HepG2 (cell line): Measurements from ENCODE around the gene YIPF4. TPM values are rescaled to one million over a fixed set of nuclear protein-coding genes. Genes with fewer than 3 reads are reported as not detected.
A peak's percentile ranks its signal among the peaks of the same experiment; 100 is the strongest.

ENCODE experiments used
- ADNP ChIP-seq: sonication (generic); formaldehyde crosslinking; IDR thresholded peaks from 2 replicates; pipeline ENCODE4 v1.4.0; 2020; ENCODE audit warnings: missing genetic modification reagents
- DMAP1 ChIP-seq: IDR thresholded peaks from 2 replicates; pipeline ENCODE4 v1.6.1; 2016
- ELF1 ChIP-seq: sonication (generic); formaldehyde crosslinking; IDR thresholded peaks from 2 replicates; pipeline ENCODE4 v1.4.0; 2020; ENCODE audit warnings: missing genetic modification reagents
- JUNB ChIP-seq: sonication (generic); formaldehyde crosslinking; IDR thresholded peaks from 2 replicates; pipeline ENCODE4 v1.8.0; 2022; ENCODE audit warnings: missing genetic modification reagents, mild to moderate bottlenecking, borderline replicate concordance
- MED13 ChIP-seq: sonication (generic); formaldehyde crosslinking; IDR thresholded peaks from 2 replicates; pipeline ENCODE4 v1.5.0; 2020; ENCODE audit warnings: missing genetic modification reagents
- MEF2D ChIP-seq: sonication (generic); formaldehyde crosslinking; IDR thresholded peaks from 2 replicates; pipeline ENCODE4 v1.5.1; 2020; ENCODE audit warnings: mild to moderate bottlenecking, missing genetic modification reagents
- MTF1 ChIP-seq: sonication (generic); formaldehyde crosslinking; IDR thresholded peaks from 2 replicates; pipeline ENCODE4 v1.5.0; 2020; ENCODE audit warnings: missing genetic modification reagents
- SCMH1 ChIP-seq: sonication (generic); formaldehyde crosslinking; IDR thresholded peaks from 2 replicates; pipeline ENCODE4 v1.9.0; 2021; ENCODE audit warnings: missing genetic modification reagents, mild to moderate bottlenecking, borderline replicate concordance
- ZBTB8A ChIP-seq: sonication (generic); formaldehyde crosslinking; IDR thresholded peaks from 2 replicates; pipeline ENCODE4 v1.4.0; 2020; ENCODE audit warnings: mild to moderate bottlenecking, low read depth, missing genetic modification reagents, borderline replicate concordance
- ZNF772 ChIP-seq: sonication (generic); formaldehyde crosslinking; IDR thresholded peaks from 2 replicates; pipeline ENCODE4 v1.5.0; 2020; ENCODE audit warnings: mild to moderate bottlenecking, missing genetic modification reagents
- polyA plus RNA-seq, 8 experiments: library from polyadenylated mRNA; depleted of rRNA in 3 of 8; stranded (reverse) in 7 of 8; unstranded in 1 of 8; fragments of >200 nt; fragmentation: Illumina TruSeq in 4 of 8; extraction: Trizol in 4 of 8; gene quantifications; 2 replicates each; pipeline versions ENCODE4 v1.2.1 to v1.2.3, GENCODE V29; 2011 to 2016; ENCODE audit warnings: low read depth in 4 of 8, missing spikeins in 1 of 8, mixed read lengths in 1 of 8; ENCODE audit not compliant: insufficient read depth in 1 of 8
- total RNA-seq, 5 experiments: library from RNA; depleted of rRNA; stranded (reverse); fragments of >200 nt; fragmentation: Illumina TruSeq; extraction: Trizol; gene quantifications; 2 replicates each; pipeline ENCODE4 v1.2.3, GENCODE V29; 2016; ENCODE audit warnings: low read depth in 1 of 5
- TF ChIP-seq, protein P1 (sequence below), 2 experiments: fragments of 450-650 bp in 1 of 2; sonication (generic) in 1 of 2; formaldehyde crosslinking in 1 of 2; IDR thresholded peaks; 2 replicates each; pipeline versions ENCODE4 v1.6.1 to v1.8.0; 2016 to 2022; ENCODE audit warnings: antibody characterized with exemption in 1 of 2, mild to moderate bottlenecking in 1 of 2, missing genetic modification reagents in 1 of 2
- TF ChIP-seq, protein P2 (sequence below): sonication (generic); formaldehyde crosslinking; IDR thresholded peaks from 2 replicates; pipeline ENCODE4 v1.4.0; 2020; ENCODE audit warnings: mild to moderate bottlenecking, missing genetic modification reagents, borderline replicate concordance
- TF ChIP-seq, protein P3 (sequence below): sonication (generic); formaldehyde crosslinking; IDR thresholded peaks from 2 replicates; pipeline ENCODE4 v1.4.0; 2020; ENCODE audit warnings: missing genetic modification reagents

The YIPF4 gene
- total and polyA plus RNA-seq, 2 of the 13 experiments (the other 11 are each of a cell fraction or from before 2014, with no cell fraction given), result 19.0 to 43.9 TPM

DNA sequence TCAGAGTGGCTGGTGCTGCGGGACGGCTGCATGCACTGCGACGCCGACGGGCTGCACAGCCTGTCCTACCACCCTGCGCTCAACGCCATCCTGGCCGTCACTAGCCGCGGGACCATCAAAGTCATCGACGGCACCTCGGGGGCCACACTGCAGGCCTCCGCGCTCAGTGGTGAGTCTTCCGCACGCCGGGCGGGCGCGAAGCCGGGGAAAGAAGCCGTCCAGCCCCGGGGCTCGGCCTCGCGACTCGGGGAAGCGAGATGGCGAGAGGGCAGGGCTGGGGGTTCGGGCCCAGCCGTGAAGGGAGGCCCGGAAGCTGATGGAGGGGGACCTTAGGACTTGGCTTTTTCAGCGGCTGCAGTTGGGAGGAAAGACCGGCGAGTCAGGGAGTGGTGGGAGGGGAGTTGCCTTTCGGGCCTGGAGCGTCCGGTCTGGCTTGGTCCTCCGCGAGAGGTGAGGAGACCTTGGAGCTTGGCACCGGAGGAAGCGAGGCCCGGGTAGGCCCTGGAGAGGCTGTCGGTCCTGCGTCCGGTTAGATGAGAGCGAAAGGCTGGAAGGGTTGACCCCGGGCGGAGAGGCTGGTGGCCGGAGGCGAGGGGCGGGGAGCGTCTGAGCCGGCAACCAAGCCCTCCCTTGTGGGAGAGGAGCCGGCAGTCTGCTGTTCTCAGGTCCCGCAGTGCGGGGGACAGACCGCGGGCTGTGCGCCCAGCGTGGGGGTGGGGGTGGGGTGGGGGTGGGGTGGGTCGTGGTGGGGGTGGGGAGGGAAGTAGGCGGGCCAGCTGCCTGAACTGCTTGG lies 79.8 kb downstream of the YIPF4 start (continued):
- TF ChIP-seq, protein P1, sequence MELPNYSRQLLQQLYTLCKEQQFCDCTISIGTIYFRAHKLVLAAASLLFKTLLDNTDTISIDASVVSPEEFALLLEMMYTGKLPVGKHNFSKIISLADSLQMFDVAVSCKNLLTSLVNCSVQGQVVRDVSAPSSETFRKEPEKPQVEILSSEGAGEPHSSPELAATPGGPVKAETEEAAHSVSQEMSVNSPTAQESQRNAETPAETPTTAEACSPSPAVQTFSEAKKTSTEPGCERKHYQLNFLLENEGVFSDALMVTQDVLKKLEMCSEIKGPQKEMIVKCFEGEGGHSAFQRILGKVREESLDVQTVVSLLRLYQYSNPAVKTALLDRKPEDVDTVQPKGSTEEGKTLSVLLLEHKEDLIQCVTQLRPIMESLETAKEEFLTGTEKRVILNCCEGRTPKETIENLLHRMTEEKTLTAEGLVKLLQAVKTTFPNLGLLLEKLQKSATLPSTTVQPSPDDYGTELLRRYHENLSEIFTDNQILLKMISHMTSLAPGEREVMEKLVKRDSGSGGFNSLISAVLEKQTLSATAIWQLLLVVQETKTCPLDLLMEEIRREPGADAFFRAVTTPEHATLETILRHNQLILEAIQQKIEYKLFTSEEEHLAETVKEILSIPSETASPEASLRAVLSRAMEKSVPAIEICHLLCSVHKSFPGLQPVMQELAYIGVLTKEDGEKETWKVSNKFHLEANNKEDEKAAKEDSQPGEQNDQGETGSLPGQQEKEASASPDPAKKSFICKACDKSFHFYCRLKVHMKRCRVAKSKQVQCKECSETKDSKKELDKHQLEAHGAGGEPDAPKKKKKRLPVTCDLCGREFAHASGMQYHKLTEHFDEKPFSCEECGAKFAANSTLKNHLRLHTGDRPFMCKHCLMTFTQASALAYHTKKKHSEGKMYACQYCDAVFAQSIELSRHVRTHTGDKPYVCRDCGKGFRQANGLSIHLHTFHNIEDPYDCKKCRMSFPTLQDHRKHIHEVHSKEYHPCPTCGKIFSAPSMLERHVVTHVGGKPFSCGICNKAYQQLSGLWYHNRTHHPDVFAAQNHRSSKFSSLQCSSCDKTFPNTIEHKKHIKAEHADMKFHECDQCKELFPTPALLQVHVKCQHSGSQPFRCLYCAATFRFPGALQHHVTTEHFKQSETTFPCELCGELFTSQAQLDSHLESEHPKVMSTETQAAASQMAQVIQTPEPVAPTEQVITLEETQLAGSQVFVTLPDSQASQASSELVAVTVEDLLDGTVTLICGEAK (IDR thresholded peaks at IDR 0.05), result no peak
- TF ChIP-seq, protein P1 (CRISPR knock-in tag; IDR thresholded peaks at IDR 0.05), result no peak; the same call in 1 of the 2 replicates
- TF ChIP-seq ELF1 (CRISPR knock-in tag) (no peak), ADNP (CRISPR knock-in tag) (no peak), SCMH1 (CRISPR knock-in tag) (no peak), DMAP1 (no peak), MTF1 (no peak), ZBTB8A (peak; percentile 24; the same call in 1 of the 2 replicates), JUNB (0 out of 2 replicates have a peak, but pooled peaks have one; percentile 10), ZNF772 (CRISPR knock-in tag) (no peak; the same call in 1 of the 2 replicates), MED13 (CRISPR knock-in tag) (peak; percentile 7; the same call in 1 of the 2 replicates), MEF2D (no peak)
- TF ChIP-seq, protein P2, sequence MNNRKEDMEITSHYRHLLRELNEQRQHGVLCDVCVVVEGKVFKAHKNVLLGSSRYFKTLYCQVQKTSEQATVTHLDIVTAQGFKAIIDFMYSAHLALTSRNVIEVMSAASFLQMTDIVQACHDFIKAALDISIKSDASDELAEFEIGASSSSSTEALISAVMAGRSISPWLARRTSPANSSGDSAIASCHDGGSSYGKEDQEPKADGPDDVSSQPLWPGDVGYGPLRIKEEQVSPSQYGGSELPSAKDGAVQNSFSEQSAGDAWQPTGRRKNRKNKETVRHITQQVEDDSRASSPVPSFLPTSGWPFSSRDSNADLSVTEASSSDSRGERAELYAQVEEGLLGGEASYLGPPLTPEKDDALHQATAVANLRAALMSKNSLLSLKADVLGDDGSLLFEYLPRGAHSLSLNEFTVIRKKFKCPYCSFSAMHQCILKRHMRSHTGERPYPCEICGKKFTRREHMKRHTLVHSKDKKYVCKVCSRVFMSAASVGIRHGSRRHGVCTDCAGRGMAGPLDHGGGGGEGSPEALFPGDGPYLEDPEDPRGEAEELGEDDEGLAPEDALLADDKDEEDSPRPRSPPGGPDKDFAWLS (CRISPR knock-in tag), result peak; percentile 62; the same call in 1 of the 2 replicates
- TF ChIP-seq, protein P3, sequence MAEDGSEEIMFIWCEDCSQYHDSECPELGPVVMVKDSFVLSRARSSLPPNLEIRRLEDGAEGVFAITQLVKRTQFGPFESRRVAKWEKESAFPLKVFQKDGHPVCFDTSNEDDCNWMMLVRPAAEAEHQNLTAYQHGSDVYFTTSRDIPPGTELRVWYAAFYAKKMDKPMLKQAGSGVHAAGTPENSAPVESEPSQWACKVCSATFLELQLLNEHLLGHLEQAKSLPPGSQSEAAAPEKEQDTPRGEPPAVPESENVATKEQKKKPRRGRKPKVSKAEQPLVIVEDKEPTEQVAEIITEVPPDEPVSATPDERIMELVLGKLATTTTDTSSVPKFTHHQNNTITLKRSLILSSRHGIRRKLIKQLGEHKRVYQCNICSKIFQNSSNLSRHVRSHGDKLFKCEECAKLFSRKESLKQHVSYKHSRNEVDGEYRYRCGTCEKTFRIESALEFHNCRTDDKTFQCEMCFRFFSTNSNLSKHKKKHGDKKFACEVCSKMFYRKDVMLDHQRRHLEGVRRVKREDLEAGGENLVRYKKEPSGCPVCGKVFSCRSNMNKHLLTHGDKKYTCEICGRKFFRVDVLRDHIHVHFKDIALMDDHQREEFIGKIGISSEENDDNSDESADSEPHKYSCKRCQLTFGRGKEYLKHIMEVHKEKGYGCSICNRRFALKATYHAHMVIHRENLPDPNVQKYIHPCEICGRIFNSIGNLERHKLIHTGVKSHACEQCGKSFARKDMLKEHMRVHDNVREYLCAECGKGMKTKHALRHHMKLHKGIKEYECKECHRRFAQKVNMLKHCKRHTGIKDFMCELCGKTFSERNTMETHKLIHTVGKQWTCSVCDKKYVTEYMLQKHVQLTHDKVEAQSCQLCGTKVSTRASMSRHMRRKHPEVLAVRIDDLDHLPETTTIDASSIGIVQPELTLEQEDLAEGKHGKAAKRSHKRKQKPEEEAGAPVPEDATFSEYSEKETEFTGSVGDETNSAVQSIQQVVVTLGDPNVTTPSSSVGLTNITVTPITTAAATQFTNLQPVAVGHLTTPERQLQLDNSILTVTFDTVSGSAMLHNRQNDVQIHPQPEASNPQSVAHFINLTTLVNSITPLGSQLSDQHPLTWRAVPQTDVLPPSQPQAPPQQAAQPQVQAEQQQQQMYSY, result no peak; the same call in 1 of the 2 replicates
